ES-I3 (cell line): ENCODE measurements around the gene OAF.
"Not testable (repeated sequence)": the region's sequence is repeated elsewhere in the genome, so short reads cannot be mapped to it uniquely, and the experiment has no call there.

Experiments used
- H3K36me3 ChIP-seq: 2 replicates; pipeline ENCODE4 v1.6.1; 2013; ENCODE audit warnings: mild to moderate bottlenecking, low read length, control low read depth, moderate library complexity; ENCODE audit not compliant: insufficient read depth
- H3K4me1 ChIP-seq: 2 replicates; pipeline ENCODE4 v1.6.1; 2013; ENCODE audit warnings: mild to moderate bottlenecking, control low read depth, low read length; ENCODE audit not compliant: insufficient read depth
- H3K9ac ChIP-seq: 2 replicates; pipeline ENCODE4 v1.6.1; 2013; ENCODE audit warnings: low read depth, mild to moderate bottlenecking, low read length, moderate library complexity
- H3K9me3 ChIP-seq: 2 replicates; pipeline ENCODE4 v1.6.1; 2013; ENCODE audit warnings: mild to moderate bottlenecking, low read length, moderate library complexity; ENCODE audit not compliant: control insufficient read depth, insufficient read depth

The OAF gene

DNA sequence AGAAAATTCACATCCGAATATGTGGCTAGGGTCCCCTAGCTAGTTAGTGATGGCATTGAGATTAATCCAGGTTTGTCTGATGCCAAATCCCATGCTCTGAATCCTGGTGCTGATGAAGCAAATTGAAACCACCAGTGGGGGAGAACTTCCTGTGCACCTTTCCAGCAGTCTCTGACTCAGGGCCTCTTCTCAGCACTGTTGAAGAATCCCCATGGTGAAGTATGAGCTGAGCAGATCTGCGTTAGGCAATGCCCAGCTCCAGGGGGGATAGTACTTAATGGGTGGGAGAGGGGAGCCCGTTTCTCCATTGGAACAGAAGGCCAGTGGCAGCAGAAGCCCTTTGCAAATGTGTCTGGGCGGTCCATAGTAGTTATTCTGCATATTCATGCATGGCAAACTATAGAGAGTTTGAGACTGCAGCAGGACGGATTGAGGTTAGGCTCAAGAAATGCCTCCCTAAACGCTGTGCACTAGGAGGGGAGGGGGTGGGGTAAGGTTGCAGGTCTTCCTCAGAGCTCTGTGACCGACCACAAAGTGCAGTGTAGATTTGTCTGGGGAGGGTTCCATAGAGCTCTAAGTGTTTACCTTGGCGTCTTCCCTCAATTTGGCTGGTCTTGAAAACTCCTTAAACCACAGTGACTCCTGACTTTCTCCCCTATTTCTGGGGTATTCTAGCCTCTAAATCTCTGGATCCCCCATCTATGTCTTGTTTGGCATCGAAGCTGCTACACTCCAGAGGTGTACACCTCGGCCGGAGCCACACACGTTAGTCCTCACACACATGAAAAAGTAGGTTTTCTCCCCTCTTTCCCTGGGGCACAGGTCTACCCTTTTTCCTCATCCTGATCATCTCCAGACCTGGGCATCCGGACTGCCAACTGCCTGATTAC lies 33.9 kb downstream of the OAF start:
- Histone ChIP-seq H3K36me3 (no peaks in the 10 kb centered on the region), H3K9me3 (no peaks in the 10 kb centered on the region), H3K4me1 (peaks cover 50% of the 10 kb centered on the region), H3K9ac (no peak overlapping the region)

- H3K9ac ChIP-seq: no peak overlapping the region
- H3K36me3 ChIP-seq: no peaks in the 10 kb centered on the region
- H3K4me1 ChIP-seq: peaks cover 52% of the 10 kb centered on the region
- no peaks in the 10 kb centered on the region for H3K9me3 ChIP-seq
Measured at GRCh38 chr11:120245434-120245833, 34.6 kb downstream of the OAF start.

GRCh38 chr11:120248551-120249278 lies 37.9 kb downstream of the OAF start:
- no peaks in the 10 kb centered on the region for H3K36me3 ChIP-seq
- no peak overlapping the region for H3K9ac ChIP-seq
- H3K4me1 ChIP-seq: peaks cover 52% of the 10 kb centered on the region
- H3K9me3 ChIP-seq: no peaks in the 10 kb centered on the region

- H3K9ac ChIP-seq: no peak overlapping the region
- H3K4me1 ChIP-seq: peaks cover 47% of the 10 kb centered on the region
- no peaks in the 10 kb centered on the region for H3K36me3 ChIP-seq
- no peaks in the 10 kb centered on the region for H3K9me3 ChIP-seq
Measured at GRCh38 chr11:120249279-120250262, 38.7 kb downstream of the OAF start.

- not testable (repeated sequence) for H3K9ac ChIP-seq, H3K9me3 ChIP-seq, H3K36me3 ChIP-seq
- peaks cover 35% of the 10 kb centered on the region for H3K4me1 ChIP-seq
Measured at GRCh38 chr11:120253377-120253776, 42.5 kb downstream of the OAF start.

DNA sequence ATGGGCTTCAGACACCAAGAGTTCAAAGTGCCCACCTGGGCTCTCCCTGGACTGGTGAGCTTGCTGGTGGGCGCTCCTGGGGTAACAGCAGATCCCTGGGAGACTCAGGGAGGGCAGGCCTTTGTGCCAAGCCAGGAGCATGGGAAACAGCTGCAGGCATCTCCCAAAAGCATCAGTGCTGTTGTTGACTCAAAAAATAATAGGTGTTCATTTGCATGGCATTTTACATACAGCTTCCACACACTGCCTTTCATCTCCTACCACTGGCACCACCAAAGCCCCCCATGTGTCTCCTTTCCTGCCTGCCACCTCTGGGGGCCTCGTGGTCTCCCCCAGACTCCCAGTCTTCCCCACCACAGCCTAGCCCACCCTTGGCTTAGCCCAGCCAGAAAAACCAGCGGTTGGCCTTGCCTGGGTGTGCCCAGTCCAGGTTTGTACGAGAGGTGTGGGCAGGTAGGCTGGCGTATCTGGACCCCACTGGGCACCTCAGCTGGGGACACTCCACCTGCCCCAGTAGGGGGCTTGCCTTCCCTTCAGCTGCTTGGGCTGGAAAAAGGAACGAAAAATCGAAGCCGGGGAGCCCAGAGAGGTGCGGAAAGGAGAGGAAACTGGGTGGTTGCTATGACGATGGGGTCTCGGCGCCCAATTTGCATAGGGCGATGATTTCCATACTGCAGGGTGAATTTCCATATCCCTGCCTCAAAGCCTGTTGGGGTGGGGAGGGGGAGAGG lies 44.1 kb downstream of the OAF start:
- Histone ChIP-seq H3K9ac (peak overlapping the region; percentile 46; the same call in 1 of the 2 replicates), H3K4me1 (peaks cover 21% of the 10 kb centered on the region), H3K36me3 (no peaks in the 10 kb centered on the region), H3K9me3 (no peaks in the 10 kb centered on the region)

GRCh38 chr11:120255519-120255866 lies 44.7 kb downstream of the OAF start:
- Histone ChIP-seq H3K9me3 (no peaks in the 10 kb centered on the region), H3K36me3 (no peaks in the 10 kb centered on the region), H3K4me1 (peaks cover 21% of the 10 kb centered on the region), H3K9ac (peak overlapping the region; percentile 46)

DNA sequence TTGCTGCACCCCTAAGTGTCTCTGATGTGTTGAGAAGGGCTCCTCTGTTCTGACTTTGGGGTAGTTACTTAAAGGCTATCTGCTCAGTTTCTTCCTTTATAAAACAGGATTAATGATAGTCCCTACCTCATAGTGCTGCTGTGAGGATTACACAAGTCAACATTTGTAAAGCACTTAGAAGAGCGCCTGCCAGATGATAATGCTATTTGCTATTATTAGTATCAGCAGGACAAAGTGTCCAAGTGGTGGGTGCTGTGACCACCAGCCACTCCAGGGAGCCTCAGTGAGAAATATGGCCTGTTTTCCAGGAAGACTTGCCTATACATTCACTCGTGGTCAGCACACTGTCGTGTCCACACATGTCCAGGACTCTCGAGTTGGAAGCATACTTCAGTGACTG lies 45.3 kb downstream of the OAF start:
- Histone ChIP-seq H3K4me1 (peaks cover 21% of the 10 kb centered on the region), H3K36me3 (no peaks in the 10 kb centered on the region), H3K9me3 (no peaks in the 10 kb centered on the region), H3K9ac (no peak overlapping the region; the same call in 1 of the 2 replicates)

DNA sequence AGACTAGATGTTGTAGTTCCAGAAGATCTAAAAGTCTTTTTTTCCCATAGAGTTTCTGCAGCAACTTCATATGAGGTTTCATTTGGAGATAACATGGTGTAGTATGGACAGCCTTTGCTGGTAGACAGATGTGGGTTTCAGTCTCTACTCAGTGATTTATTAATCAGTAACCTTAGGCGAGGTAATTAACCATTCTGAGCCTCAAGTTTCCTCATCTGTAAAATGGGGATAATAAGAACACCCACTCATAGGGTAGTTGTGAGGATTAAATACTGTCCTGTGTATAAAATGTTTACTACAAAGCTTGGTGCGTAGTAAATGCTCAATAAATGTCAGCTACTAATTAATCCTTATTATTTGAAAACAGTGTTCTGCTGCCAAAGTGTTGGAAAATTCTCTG lies 45.9 kb downstream of the OAF start:
- H3K4me1 ChIP-seq: peaks cover 24% of the 10 kb centered on the region
- no peak overlapping the region for H3K9ac ChIP-seq
- H3K36me3 ChIP-seq: no peaks in the 10 kb centered on the region
- H3K9me3 ChIP-seq: no peaks in the 10 kb centered on the region

DNA sequence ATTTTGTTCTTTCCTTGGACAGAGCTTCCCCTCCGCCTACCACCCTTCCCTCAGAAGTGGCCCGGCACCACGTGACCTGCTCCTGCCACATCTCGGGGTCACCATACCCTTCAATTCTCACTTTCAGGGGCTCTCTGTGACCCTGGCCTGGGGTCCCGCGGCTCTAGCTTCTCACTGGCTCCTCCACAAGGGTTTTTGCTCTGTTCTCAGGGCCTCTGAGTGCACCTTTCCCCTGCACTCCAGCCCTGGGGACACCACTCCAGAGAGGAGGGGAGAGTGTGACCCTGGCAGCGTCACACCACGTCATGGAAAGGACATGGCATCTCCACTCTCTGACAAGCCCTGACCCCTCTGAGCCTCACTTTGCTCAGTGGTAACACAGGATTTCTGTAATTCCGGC lies 46.5 kb downstream of the OAF start:
- Histone ChIP-seq H3K9me3 (no peaks in the 10 kb centered on the region), H3K9ac (no peak overlapping the region), H3K36me3 (no peaks in the 10 kb centered on the region), H3K4me1 (peaks cover 24% of the 10 kb centered on the region)

- no peaks in the 10 kb centered on the region for H3K36me3 ChIP-seq
- H3K9ac ChIP-seq: no peak overlapping the region
- peaks cover 24% of the 10 kb centered on the region for H3K4me1 ChIP-seq
- no peaks in the 10 kb centered on the region for H3K9me3 ChIP-seq
Measured at GRCh38 chr11:120258661-120259060, 47.8 kb downstream of the OAF start.

GRCh38 chr11:120259241-120259640 lies 48.4 kb downstream of the OAF start:
- no peaks in the 10 kb centered on the region for H3K36me3 ChIP-seq
- no peak overlapping the region for H3K9ac ChIP-seq
- no peaks in the 10 kb centered on the region for H3K9me3 ChIP-seq
- peaks cover 24% of the 10 kb centered on the region for H3K4me1 ChIP-seq

- Histone ChIP-seq H3K36me3 (no peaks in the 10 kb centered on the region), H3K4me1 (peaks cover 18% of the 10 kb centered on the region), H3K9me3 (no peaks in the 10 kb centered on the region), H3K9ac (no peak overlapping the region)
Measured at GRCh38 chr11:120259988-120260565, 49.2 kb downstream of the OAF start.
